ENCODE results near the gene NTNG1.

DNA sequence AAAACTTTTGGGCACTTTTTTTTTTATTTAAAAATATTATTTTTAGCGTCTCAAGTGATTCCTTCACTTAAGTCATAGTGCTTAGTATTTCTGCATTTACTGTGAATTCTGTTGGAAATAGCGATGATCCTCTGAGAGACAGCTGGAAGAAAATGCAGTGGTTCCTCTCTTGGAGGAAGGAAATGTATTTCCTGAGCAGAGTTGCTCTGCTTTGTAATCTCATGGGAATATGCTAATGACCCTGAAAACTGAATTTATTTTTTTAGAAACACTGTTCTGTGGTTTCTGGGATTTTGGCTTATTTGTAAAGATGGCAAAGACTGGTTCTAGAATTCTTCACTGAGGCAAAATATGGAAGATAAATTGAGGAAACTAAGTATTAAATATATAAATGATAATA is 88.9 kb downstream of the NTNG1 start:
- TF ChIP-seq ZNF496 (CRISPR knock-in tag; IDR thresholded peaks at IDR 0.05; ENCODE audit: insufficient replicate concordance) (no peak), ZNF790 (CRISPR knock-in tag; IDR thresholded peaks at IDR 0.05; ENCODE audit: borderline replicate concordance) (no peak), ZNF792 (CRISPR knock-in tag; IDR thresholded peaks at IDR 0.05) (no peak), IRF2 (CRISPR knock-in tag; IDR thresholded peaks at IDR 0.05) (no peak), ESRRA (CRISPR knock-in tag; IDR thresholded peaks at IDR 0.05; ENCODE audit: low read depth) (no peak), ZNF232 (CRISPR knock-in tag; IDR thresholded peaks at IDR 0.05; ENCODE audit: borderline replicate concordance) (no peak)
- TF ChIP-seq, protein P1, sequence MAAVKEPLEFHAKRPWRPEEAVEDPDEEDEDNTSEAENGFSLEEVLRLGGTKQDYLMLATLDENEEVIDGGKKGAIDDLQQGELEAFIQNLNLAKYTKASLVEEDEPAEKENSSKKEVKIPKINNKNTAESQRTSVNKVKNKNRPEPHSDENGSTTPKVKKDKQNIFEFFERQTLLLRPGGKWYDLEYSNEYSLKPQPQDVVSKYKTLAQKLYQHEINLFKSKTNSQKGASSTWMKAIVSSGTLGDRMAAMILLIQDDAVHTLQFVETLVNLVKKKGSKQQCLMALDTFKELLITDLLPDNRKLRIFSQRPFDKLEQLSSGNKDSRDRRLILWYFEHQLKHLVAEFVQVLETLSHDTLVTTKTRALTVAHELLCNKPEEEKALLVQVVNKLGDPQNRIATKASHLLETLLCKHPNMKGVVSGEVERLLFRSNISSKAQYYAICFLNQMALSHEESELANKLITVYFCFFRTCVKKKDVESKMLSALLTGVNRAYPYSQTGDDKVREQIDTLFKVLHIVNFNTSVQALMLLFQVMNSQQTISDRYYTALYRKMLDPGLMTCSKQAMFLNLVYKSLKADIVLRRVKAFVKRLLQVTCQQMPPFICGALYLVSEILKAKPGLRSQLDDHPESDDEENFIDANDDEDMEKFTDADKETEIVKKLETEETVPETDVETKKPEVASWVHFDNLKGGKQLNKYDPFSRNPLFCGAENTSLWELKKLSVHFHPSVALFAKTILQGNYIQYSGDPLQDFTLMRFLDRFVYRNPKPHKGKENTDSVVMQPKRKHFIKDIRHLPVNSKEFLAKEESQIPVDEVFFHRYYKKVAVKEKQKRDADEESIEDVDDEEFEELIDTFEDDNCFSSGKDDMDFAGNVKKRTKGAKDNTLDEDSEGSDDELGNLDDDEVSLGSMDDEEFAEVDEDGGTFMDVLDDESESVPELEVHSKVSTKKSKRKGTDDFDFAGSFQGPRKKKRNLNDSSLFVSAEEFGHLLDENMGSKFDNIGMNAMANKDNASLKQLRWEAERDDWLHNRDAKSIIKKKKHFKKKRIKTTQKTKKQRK (IDR thresholded peaks at IDR 0.05; ENCODE audit: low read length), result no peak
